MM.1S (cell line): Measurements from ENCODE around the gene ANP32B.
"Not testable (repeated sequence)": the region's sequence is repeated elsewhere in the genome, so short reads cannot be mapped to it uniquely, and the experiment has no call there.

Source experiments
- CTCF ChIP-seq: fragments of 300-600 bp; sonication (generic); IDR thresholded peaks from 2 replicates; pipeline ENCODE4 v1.5.1; 2016; ENCODE audit warnings: antibody characterized with exemption, low read length, mixed read lengths
- EZH2phosphoT487 ChIP-seq: fragments of 300-600 bp; sonication (generic); IDR thresholded peaks from 2 replicates; pipeline ENCODE4 v1.6.1; 2018; ENCODE audit warnings: antibody characterized with exemption, low read length

- not testable (repeated sequence) for TF ChIP-seq CTCF, EZH2phosphoT487
These were observed 37.7 kb upstream of the ANP32B start for GRCh38 chr9:97945470-97945869.
